GM18499 (cell line): ENCODE data around the gene SMIM44.
"Not testable (repeated sequence)": the region's sequence is repeated elsewhere in the genome, so short reads cannot be mapped to it uniquely, and the experiment has no call there.

Experiments
- ATAC-seq: cut with Tn5 transposase; IDR thresholded peaks from one replicate; pipeline ENCODE4 v1.9.1; 2021; ENCODE audit warnings: moderate number of reproducible peaks; ENCODE audit not compliant: insufficient read depth, unreplicated experiment

SMIM44 gene

DNA sequence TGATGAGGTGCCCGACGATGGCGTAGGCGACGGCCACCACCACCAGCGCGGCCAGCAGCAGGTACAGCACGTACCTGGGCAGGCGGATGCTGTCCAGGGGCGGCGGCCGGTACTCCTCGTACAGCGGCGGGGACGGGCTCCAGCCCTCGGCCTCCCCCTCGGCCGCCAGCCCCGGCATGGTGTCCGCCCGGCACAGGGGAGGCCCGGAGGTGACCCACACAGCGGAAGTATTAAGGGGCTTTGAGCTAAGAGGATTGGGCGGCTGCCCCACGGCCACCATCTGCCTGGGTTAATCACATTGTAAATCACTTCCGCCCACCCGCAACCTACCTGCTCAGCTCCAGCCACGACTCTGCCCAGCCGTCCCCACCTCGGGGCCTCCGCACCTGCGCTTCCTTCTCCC lies at the start of gene SMIM44:
SMIM44 (minus strand) TSS at position 216 of the 403 bp plus-strand sequence; CDS start at position 178, 38 bp downstream.
- ATAC-seq = no peak

DNA sequence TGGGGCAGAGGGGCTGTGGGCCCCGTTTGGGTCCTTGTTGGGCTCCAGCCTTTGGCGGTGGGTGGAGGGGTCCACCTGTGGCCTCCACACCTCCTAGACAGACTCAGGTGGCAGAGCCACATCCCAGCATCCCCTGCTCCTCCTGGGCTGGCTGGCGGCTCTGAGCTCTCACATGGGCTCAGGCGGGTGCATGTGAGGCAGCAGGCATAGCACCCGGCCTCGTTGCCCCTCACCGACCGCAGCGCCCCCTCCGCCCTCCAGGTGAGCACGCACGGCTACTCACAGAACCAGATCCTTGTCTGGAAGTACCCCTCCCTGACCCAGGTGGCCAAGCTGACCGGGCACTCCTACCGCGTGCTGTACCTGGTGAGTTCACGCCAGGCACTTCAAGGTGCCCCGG lies 49.8 kb upstream of the SMIM44 start:
- no peak for ATAC-seq

DNA sequence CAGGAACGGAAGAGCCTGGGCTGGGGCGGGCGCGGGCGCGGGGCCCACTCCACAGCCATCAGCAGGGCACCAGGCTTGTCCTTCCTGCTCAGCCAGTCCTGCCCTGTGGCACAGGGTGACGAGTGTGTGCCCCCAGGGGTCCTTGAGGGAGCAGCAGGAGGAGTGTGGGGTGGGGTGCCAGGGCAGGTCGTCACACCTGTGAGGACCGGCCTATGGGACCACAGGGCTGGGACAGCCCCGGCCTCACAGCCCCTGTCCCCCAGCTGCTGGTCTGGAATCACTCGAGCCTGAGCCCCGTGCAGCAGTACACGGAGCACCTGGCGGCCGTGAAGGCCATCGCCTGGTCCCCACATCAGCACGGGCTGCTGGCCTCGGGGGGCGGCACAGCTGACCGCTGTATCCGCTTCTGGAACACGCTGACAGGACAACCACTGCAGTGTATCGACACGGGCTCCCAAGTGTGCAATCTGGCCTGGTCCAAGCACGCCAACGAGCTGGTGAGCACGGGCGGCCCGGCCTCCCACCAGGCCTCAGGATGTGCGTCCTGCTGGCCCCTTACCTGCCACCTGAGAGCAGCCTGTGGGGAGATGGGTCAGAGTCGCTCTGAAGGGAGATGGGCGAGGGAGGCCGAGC lies 49.0 kb upstream of the SMIM44 start:
- ATAC-seq = no peak

DNA sequence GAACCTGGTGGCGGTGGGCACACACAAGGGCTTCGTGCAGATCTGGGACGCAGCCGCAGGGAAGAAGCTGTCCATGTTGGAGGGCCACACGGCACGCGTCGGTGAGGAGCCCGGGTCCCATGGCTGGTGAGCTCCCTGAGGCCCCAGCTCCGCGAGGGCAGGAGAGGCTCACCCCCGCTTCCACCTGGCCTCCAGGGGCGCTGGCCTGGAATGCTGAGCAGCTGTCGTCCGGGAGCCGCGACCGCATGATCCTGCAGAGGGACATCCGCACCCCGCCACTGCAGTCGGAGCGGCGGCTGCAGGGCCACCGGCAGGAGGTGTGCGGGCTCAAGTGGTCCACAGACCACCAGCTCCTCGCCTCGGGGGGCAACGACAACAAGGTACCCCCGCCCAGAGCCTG lies 48.5 kb upstream of the SMIM44 start:
- ATAC-seq = no peak

DNA sequence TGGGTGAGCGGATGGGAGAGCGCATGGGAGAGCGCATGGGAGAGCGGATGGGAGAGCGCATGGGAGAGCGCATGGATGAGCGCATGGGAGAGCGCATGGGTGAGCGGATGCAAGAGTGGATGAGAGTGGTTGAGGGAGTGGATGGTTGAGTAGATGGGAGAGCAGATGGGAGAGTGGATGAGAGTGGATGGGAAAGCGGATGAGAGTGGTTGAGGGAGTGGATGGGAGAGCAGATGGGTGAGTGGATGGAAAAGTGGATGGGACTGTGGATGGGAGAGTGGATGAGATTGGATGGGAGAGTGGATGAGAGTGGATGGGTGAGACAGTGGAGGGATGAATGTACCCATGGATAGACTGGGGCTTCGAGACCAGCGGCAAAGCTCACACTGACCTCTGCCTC lies 47.1 kb upstream of the SMIM44 start:
- no peak for ATAC-seq

DNA sequence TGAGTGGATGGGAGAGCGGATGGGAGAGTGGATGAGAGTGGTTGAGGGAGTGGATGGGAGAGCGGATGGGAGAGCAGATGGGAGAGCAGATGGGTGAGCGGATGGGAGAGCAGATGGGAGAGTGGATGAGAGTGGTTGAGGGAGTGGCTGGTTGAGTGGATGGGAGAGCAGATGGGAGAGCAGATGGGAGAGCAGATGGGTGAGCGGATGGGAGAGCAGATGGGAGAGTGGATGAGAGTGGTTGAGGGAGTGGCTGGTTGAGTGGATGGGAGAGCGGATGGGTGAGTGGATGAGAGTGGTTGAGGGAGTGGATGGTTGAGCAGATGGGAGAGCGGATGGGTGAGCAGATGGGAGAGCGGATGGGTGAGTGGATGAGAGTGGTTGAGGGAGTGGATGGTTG lies 46.1 kb upstream of the SMIM44 start:
- not testable (repeated sequence) for ATAC-seq

DNA sequence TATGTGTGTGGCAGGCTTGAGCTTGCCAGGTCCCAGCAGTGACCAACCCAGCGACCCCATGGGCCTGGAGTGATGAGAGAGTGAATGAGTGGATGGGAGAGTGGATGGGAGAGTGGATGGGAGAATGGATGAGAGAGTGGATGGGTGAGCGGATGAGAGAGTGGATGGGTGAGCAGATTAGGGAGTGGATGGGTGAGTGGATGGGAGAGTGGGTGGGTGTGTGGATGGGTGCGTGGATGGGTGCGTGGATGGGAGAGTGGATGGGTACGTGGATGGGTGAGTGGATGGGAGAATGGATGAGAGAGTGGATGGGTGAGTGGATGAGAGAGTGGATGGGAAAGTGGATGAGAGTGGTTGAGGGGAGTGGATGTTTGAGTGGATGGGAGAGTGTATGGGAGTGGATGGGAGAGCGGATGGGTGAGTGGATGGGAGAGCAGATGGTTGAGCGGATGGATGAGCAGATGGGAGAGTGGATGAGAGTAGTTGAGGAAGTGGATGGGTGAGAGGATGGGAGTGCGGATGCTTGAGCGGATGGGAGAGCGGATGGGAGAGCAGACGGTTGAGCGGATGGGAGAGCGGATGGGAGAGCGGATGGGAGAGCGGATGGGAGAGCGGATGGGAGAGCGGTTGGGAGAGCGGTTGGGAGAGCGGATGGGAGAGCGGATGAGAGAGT lies 45.4 kb upstream of the SMIM44 start:
- ATAC-seq = no peak

DNA sequence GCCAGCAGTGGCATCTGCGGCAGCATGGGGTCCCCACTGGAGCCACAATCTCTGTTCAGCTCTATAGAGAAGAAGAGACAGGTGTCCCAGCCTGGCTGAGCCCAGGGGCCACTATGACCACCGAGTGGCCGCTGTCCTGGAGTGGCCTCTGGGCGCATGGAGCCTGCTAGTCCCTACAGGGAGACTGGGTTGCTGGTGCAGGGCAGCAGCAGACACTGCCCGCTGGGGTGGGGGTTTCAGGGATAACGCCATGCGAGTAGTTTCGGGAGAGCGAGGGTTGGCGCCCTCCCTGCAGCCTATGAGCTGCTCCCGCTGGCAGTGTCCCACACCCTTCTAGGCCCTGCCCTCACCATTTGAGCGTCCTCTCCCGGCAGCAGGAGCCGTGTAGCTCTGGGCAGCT lies 44.8 kb upstream of the SMIM44 start:
- ATAC-seq = no peak

DNA sequence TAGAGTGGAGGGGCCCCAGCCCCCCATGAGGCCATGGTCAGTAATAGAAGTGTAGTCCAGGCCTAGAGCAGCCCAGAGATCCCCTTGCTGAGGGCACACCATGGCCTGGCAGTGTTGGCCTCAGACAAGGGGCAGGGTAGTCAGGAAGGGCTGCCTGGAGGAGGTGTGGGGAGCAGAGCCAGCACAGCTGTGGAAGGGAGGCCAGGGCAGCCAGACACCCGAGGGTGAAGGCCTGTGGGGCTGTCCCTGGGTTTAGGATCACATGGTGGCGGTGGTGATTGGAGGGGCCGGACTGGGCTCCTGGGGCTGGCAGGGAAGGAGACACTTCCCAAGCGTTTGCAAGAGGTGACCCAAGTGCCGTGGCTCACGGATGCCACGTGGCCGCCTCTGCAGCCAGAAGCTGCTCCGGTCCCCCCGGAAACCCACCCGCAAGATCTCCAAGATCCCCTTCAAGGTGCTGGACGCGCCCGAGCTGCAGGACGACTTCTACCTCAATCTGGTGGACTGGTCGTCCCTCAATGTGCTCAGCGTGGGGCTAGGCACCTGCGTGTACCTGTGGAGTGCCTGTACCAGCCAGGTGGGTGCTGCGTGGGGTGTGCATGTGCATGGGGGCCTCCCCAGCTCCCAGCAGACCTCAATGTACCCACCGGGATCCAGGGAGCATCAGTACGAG lies 44.1 kb upstream of the SMIM44 start:
- no peak for ATAC-seq

DNA sequence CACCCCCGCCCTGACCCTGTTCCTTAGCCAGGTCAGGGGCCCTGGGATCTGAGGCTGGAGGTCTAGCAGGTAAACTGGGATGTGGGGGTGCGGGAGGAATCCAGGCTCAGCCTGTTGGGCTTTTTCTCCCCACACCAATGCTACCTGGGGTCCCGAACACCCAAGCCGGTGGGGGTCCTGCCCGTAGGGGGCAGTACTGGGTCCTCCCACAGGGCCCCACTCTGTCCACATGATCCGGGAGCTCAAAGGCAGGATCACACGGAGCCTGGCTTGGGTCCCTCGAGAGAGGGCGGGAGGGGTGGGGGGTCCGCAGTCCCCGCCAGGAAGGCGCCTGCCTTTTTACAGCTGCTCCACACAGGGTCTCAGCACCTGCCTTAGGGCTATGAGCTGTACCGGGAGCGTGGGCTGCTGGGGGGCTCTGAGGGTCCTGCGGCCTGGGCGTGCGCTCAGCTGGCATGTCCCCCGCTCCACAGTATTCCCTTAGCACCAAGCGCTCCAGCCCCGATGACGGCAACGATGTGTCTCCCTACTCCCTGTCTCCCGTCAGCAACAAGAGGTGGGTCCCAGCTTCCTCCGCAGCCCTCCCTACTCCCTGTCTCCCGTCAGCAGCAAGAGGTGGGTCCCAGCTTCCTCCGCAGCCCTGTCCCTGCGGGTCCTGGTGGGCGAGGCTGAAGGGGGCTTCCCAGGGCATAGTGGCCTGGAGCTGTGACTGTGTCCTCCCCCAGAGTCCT lies 43.4 kb upstream of the SMIM44 start:
- no peak for ATAC-seq

DNA sequence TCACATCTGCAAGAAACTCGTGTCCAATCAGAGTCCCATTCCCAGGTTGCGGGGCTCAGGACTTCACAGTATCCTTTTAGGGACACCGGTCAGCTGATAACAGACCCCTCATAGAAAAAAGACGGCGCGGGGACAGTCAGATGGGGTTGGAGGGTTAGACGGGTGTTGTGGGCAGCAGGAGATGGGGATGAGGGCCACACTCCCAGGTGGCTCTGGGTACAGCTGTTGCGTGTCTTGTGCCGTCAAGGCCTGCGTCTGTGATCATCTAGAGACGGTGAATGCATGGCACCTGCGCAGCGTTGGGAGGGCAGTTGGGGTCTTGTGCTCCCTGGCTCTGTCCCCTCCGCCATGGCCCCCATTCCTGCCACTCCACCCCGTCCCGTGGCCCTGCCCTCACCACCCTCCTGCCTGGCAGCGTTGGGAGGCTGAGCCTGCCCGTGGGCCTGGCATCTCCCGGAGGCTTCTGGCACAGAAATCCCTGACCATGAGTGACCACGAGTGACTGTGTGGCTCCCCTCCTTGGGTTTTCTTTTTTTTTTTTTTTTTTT lies 41.7 kb upstream of the SMIM44 start:
- no peak for ATAC-seq

DNA sequence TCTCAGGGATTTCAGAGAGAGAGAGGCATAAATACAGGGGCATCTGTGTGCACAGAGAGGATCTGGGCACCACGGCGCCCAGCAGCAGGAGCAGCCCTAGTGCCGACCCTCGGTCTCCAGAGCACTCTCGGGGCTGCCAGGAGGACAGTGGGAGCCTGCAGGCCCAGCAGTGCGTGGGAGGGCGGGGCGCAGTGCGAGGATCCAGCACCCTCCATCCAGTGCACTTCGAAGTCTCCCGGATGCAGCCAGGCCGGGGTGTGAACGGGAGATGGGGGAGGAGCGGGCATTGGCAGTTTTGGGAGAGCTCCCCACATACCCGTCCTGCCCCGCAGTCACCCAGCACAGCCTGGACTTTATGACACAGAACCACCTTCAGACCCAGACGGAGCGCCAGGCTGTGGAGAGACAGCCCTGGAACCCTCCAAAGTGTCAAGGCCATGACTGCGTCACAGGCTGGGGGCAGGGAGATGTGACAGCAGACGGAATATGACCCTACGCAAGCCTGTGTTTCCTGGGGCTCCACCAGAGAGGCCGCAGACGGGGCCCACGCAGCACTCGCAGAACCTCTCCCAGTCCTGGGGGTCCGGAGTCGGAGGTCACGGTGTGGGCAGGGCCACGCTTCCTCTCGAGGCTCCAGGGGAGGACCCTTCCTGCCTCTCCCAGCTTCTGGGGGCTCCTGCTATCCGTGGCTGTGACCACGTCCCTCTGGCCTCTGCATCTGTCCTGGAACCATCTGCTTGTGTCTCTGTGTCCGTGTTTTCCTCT lies 41.0 kb upstream of the SMIM44 start:
- ATAC-seq = no peak

DNA sequence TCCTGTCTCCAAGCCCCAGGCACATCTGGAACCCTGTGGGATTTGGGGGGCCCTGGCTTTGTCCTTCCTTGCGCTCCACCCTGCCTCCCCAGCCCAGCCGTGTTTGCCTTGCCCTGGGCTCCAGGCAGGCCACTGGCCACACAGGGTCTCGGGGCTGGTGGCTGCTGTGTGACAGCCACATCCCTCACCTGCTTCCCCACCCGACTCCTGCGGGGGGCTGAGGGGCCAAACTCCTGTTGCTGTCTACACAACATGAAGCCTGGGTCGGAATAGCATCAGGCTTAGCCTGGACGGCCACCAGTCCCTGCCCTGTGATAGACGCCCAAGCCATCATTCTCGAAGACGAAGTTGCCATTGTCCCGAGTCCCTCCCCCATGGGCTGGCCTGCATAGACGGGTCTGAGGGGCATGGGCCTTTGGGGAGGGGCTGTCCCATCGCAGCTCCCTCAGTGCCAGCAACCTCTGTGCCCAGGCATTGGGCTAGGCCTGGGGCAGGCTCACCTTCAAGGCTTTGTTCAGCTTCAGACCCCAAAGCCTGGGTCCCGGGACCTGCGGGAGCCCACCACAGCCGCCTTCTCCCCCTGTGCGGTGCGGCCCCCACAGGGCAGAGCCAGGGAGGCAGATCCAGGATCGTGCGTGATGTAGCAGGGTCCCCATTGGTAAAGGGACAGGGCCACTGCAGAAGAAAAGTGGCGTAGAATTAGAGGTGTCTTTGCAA lies 40.3 kb upstream of the SMIM44 start:
- no peak for ATAC-seq

DNA sequence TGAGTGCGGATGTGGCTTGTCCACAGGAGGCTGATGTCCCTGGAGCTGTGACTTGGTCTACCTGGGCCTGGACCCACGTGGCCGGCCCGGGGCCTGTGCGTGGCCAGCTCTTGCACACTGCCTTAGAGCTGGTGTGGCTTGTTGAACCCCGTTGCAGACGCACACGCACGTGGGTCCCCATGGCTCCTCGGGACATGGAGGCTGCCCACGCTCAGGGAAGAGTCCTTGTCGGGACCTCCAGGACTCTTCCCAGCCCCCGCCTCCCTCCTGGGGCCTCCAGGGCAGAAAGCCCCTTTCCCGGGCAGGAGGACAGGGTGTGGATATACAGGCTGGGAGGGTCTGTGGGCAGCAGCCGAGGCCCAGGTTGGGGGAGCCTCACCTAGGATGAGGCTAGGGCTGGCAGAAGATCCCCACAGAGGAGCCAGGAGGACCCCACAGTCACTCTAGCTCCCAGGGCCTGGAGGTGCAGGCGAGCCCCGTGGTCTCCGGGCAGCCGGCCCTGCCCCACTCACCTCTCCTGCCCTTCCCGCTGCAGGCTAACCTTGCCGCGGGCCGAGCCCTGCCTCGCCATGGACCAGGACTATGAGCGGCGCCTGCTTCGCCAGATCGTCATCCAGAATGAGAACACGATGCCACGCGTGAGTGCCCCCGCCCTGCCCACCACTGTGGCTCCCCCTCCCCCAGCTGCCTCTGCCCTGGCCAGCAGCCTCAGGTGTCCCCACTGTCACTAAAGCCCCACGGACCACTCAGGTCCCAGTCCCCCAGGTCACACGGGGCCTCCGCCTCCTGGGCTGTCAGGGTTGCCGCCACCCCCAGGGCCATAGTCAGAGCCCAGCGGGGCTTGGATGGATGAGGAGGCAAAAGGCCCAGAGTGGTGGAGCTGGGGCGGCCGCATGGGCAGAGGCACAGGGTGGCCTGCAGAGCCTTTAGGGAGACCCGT lies 39.5 kb upstream of the SMIM44 start:
- ATAC-seq = no peak

DNA sequence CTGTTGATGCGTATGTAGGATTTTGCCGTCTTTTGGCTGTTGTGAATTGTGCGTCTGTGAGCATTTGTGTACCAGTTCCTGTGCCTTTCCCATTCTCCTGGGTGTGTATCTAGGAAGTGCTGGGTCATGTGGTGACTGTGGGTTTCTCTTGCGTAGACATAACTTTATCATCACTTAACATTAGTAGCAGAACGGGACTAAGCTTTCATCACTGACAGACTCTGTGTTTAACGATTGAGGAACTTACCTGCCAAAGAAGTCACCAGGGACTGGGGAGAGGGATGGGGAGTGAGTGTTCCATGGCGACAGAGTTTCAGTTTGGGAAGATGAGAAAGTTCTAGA lies 37.8 kb upstream of the SMIM44 start:
- ATAC-seq = no peak

DNA sequence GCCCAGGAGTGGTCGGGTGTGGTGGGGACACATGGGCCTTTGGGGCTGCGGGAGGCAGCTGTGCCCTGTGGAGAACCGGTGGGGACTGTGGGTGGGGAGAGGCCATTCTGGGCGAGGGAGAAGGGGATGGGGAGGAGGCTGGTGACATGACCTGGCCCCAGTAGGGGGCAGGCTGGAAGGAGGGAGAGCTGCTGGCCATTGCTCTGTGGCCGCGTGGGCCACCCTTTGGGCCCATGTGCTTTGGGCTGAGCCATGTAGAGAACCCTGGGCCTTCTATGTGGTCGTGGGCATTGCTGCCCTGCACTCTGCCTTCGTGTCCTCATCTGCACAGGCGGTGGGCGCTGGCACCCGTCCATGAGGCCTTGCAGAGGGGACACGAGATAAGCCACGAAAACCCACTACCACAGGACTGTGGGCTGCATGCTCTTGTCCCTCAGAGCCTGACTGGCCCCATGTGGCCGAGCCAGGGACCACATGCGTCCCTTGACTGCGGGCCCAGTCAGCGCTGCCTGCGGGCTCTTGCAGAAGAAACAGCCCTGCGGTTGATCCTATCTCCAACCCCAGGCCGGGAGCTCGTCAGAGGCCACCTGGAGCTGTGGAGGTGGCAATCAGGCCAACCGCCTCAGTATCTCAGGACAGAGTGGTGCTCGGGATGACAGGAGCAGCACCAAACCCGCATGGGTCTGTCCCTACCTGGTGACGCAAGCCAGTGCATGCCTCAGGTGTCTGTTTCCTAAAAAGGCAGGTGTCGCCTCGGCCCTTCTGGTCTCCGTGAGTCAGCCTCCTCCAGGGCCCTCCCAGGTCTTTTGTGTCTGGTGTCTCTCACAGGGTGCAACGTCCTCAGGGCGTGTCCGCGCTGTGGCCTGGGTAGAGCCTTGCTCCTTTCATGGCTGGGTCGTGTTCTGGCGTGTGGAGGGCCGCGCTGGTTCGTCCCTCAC lies 37.2 kb upstream of the SMIM44 start:
- no peak for ATAC-seq

DNA sequence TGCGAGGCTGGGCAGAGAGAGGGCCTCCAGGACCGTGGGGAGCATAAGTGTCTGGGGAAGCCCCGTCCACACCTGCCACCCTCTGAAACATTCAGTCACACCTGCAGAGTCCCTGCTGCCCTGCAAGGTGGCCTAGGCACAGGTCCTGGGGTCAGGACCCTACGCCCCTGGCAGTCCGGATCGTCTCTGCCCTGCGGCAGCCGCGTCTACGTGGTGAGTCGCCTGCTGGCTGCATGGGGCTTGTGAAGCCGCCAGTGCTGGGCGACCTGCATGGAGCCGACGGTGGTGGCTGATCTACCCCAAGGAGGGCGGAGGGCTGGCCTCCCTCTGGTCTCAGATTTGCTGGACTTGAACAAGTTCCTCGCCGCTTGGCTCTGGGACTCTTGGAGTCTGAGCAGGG lies 35.9 kb upstream of the SMIM44 start:
- no peak for ATAC-seq
